RWPE1 (cell line): Measurements from ENCODE around the gene RGCC.

Experiments
- CTCF ChIA-PET: fragments of 350-600 bp; sonication (Branson Sonifier 250); formaldehyde crosslinking; extraction: SDS; loops from one replicate; lab custom pipeline; 2021; lab: Yijun Ruan, JAX
- POLR2A ChIA-PET: fragments of 400-600 bp; formaldehyde crosslinking; extraction: SDS; loops from one replicate; lab custom pipeline; 2020; ENCODE audit warnings: antibody characterized with exemption; ENCODE audit not compliant: low non-redundant PET; lab: Yijun Ruan, JAX
- DNase-seq: peaks from one replicate; pipeline ENCODE4 v3.0.0; 2012; ENCODE audit warnings: low spot score
- H3K27ac ChIP-seq: fragments of 450-650 bp; 2 replicates; pipeline ENCODE4 v1.5.1; 2017
- TF ChIP-seq, protein P1 (sequence below): fragments of 450-650 bp; conservative IDR thresholded peaks from 2 replicates; pipeline ENCODE4 v1.5.1; 2017; ENCODE audit warnings: low read depth, mild to moderate bottlenecking

RGCC gene, protein sequence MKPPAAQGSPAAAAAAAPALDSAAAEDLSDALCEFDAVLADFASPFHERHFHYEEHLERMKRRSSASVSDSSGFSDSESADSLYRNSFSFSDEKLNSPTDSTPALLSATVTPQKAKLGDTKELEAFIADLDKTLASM

DNA sequence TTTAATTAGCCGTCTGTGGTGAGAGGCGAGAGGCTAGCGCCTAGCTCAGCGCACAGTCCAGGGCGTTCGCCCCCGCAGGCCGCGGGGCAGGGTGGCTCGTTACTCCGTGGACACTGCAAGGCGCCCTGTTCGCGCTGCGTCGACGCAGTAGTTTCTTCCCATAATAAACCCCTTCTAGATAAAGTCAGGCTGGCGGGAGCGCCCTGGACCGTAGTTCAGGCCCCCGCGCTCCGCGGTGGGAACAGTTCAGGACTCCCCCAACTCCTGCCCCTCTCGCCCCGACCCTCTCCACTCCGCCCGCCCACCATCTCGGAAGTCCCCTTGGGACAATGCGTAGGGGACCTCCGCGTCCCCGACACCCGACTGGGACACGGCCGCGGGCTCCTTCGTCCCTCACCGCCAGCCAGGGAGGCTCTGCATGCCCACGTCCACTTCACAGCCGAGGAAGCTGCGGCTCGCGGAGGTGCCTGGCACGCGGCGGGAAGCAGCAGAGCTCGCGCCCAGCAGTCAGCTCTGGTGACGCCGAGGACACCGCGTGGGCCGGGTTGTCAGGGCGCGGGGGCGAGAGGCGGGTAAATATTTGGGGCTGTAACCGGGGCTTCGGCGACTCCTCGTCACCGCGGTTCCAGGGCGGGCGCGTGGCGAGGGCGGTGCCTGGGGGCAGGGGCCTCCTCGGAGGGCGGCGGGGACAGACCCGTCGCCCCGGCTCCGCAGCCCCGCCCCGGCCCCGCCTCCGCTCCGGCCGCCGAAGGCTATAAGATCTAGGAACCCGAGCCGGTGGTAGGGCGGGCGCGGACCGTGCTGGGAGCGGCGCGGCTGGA lies at the start of gene RGCC:
TSS of gene RGCC (plus strand) at position 783 of the 821 bp plus-strand sequence. CDS start 158 bp downstream, outside the sequence.
- ChIA-PET POLR2A (no interaction called here), CTCF (no interaction called here)
- DNase-seq = peak; percentile 30
- TF ChIP-seq, protein P1, sequence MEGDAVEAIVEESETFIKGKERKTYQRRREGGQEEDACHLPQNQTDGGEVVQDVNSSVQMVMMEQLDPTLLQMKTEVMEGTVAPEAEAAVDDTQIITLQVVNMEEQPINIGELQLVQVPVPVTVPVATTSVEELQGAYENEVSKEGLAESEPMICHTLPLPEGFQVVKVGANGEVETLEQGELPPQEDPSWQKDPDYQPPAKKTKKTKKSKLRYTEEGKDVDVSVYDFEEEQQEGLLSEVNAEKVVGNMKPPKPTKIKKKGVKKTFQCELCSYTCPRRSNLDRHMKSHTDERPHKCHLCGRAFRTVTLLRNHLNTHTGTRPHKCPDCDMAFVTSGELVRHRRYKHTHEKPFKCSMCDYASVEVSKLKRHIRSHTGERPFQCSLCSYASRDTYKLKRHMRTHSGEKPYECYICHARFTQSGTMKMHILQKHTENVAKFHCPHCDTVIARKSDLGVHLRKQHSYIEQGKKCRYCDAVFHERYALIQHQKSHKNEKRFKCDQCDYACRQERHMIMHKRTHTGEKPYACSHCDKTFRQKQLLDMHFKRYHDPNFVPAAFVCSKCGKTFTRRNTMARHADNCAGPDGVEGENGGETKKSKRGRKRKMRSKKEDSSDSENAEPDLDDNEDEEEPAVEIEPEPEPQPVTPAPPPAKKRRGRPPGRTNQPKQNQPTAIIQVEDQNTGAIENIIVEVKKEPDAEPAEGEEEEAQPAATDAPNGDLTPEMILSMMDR = no peak
- no peak within 1 kb of the TSS for H3K27ac ChIP-seq

DNA sequence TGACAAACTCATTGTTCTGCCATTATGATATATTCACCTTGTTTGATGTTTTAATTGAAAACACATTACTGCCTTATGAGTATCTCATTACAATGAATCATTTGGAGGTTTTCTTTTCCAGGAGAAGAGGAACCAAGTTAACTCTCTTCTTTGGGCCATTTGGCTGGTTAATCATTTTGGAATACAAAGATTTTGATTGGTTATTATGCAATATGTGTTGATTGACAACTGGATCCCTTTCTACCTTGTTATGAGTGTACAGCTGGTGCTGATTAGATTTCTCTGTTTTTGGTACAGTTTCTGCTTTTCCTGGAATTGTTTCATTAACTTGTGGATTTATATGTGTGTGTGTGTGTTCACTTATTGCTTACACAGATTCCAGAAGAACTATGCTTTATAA lies 49.2 kb upstream of the RGCC start:
- ChIA-PET CTCF (no interaction called here), POLR2A (no interaction called here)
- no peak for DNase-seq
- TF ChIP-seq, protein P1 = no peak
- no peak overlapping the region for H3K27ac ChIP-seq

DNA sequence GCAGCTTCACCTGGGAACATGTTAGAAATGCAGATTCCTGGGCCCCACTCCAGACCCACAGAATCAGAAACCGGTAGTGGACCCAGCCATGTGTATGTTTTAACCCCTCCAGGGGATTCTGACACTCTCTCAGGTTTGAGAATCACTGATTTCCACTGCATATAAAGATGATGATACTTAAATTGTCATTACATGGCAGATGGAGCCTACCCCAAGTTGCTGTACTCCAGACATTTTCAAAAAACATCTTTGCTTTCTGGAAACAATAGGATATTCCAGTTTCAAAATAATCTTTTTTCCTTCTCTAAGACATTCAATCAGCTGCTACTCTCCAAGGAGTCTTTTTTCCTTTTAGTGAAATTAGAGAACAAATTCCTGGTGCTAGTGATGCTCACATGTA lies 48.6 kb upstream of the RGCC start:
- POLR2A ChIA-PET = no interaction called here
- TF ChIP-seq, protein P1 = no peak
- no peak overlapping the region for H3K27ac ChIP-seq
- CTCF ChIA-PET = no interaction called here
- DNase-seq = no peak

DNA sequence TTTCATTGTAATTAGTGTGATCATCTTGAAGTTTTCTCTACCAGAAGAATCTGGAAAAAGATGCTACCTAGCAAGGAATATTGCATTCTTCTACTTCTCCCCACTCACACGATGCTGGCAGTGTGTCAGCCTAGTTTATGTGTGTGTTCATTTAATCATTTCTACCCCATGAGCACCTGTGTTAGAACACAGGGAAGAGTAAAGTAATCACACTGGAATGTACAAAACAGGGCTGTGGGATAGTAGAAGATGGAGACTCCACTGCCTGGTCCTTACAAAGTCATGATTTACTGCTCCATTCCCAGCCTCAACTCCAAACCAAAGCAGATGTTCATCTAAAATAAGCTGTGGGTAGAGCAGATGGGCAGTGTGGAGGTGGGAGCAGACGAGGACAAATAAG lies 47.7 kb upstream of the RGCC start:
- POLR2A ChIA-PET = no interaction called here
- TF ChIP-seq, protein P1 = no peak
- DNase-seq = no peak
- CTCF ChIA-PET = interaction anchor here (2.7 kb wide), 1 partner anchor 243 kb away, joined by 19 read pairs; no protein-coding TSS in a partner anchor
- H3K27ac ChIP-seq = no peak overlapping the region

DNA sequence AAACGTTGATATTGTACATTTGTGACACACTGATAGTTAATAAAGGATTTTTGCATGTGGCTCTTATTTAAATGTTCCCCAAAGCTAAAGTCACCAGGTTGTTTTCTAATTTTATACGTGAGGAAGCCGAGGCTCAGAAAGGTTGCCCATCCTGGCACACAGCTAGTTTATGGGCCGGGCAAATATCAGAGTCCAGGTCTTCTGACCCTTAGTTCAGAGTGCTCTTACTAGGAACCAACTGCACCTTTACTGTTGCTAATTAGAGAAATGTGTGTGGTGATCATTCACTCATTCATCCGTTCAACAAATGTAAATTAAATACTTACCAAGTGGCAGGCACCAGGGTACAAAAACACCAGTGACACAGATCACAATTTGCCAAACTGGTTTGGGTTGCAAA lies 46.3 kb upstream of the RGCC start:
- no peak for DNase-seq
- POLR2A ChIA-PET = no interaction called here
- TF ChIP-seq, protein P1 = no peak
- no peak overlapping the region for H3K27ac ChIP-seq
- CTCF ChIA-PET = interaction anchor here (0.5 to 2.7 kb wide), 4 partner anchors 237 to 350 kb away, joined by 4 to 19 read pairs (median 6); no protein-coding TSS in a partner anchor

DNA sequence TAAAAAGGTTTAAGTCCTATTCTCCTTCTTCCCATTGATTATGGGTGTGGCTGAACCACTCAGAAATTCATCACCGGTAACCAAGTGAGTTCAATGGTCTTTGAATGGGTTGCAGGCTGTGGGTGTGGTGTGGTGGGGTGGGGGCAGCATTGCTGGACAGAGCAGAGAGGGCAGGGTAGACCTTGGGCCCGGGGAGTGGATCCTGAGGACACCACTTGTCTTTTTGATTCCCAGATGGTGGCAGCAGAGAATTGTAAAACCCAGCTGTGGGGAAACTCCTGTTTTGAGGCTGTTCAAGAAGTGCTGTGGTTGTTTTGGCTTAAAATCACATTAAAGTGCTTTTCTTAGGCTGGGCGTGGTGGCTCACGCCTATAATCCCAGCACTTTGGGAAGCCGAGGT lies 45.8 kb upstream of the RGCC start:
- peak; percentile 35 for DNase-seq
- TF ChIP-seq, protein P1 = no peak
- POLR2A ChIA-PET = no interaction called here
- CTCF ChIA-PET = interaction anchor here (0.6 to 2.7 kb wide), 5 partner anchors 12 to 604 kb away, joined by 3 to 19 read pairs (median 4); no protein-coding TSS in a partner anchor
- no peak overlapping the region for H3K27ac ChIP-seq
